NCI-H1092 (cell line): ENCODE data around the gene SSBP2.

Experiments
- DNase-seq: peaks from one replicate; lab custom pipeline; 2025; lab: John Stamatoyannopoulos, UW

SSBP2 gene

GRCh38 chr5:81590498-81591384 is 160.2 kb downstream of the SSBP2 start:
- DNase-seq, result no peak

- DNase-seq, result peak; percentile 51
Observed at GRCh38 chr5:81579262-81579924, 171.5 kb downstream of the SSBP2 start.

GRCh38 chr5:81577091-81577490 is 173.8 kb downstream of the SSBP2 start:
- DNase-seq, result no peak

- DNase-seq, result no peak
Observed at GRCh38 chr5:81575924-81576323, 175.0 kb downstream of the SSBP2 start.

GRCh38 chr5:81572201-81572600 is 178.7 kb downstream of the SSBP2 start:
- DNase-seq, result no peak

GRCh38 chr5:81558188-81558587 is 192.7 kb downstream of the SSBP2 start:
- no peak for DNase-seq

- DNase-seq, result no peak
Observed at GRCh38 chr5:81556809-81557208, 194.1 kb downstream of the SSBP2 start.

GRCh38 chr5:81555865-81556264 is 195.0 kb downstream of the SSBP2 start:
- DNase-seq, result no peak

GRCh38 chr5:81554647-81555046 is 196.2 kb downstream of the SSBP2 start:
- no peak for DNase-seq

GRCh38 chr5:81553567-81554212 is 197.2 kb downstream of the SSBP2 start:
- no peak for DNase-seq

- no peak for DNase-seq
Observed at GRCh38 chr5:81552852-81553566, 197.9 kb downstream of the SSBP2 start.

- no peak for DNase-seq
Observed at GRCh38 chr5:81549123-81549522, 201.8 kb downstream of the SSBP2 start.

- no peak for DNase-seq
Observed at GRCh38 chr5:81547001-81547400, 203.9 kb downstream of the SSBP2 start.

- no peak for DNase-seq
Observed at GRCh38 chr5:81545911-81546310, 205.0 kb downstream of the SSBP2 start.

- DNase-seq, result no peak
Observed at GRCh38 chr5:81544351-81545018, 206.4 kb downstream of the SSBP2 start.

- DNase-seq, result no peak
Observed at GRCh38 chr5:81542242-81542641, 208.7 kb downstream of the SSBP2 start.

GRCh38 chr5:81537905-81538547 is 212.9 kb downstream of the SSBP2 start:
- no peak for DNase-seq

- DNase-seq, result no peak
Observed at GRCh38 chr5:81534441-81534840, 216.5 kb downstream of the SSBP2 start.

- no peak for DNase-seq
Observed at GRCh38 chr5:81533629-81534405, 217.1 kb downstream of the SSBP2 start.

GRCh38 chr5:81530919-81531318 is 220.0 kb downstream of the SSBP2 start:
- DNase-seq, result no peak
